NCI-H146 (cell line): ENCODE results near the gene HNMT.
A peak's percentile ranks its signal among the peaks of the same experiment; 100 is the strongest.
"Not testable (repeated sequence)": the region's sequence is repeated elsewhere in the genome, so short reads cannot be mapped to it uniquely, and the experiment has no call there.

ENCODE experiments used
- DNase-seq: peaks from one replicate; lab custom pipeline; 2025; lab: John Stamatoyannopoulos, UW

HNMT gene

DNA sequence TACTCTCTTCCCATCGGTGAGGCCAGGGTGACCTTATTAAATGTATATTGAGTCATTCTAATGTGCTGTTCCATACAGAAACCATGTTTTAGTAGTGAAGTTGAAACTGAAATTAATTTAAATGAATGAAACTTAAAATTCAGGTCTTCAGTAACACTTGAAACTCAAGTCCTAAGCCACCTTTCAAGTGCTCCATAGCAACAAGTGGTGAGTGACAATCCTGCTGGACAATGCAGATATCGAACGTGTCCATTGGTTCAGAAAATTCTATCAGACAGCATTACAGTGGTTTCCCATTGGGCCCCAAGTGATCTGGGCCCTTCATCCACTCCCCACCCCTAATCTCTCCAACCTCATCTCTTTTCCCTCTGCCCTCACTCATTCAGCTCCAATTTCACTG, 48.7 kb downstream of the HNMT start:
- no peak for DNase-seq

DNA sequence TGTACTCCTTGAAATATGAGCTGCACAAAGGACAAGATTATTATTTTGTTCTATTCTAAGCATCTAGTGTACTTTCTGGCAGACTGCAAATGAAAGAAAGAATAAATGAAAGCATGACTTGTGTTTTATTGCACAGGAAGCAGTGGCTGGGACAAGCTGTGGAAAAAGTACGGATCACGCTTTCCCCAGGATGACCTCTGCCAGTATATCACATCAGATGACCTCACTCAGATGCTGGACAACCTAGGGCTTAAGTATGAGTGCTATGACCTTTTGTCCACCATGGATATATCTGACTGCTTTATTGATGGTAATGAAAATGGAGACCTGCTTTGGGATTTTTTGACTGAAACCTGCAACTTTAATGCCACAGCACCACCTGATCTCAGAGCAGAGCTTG, 49.4 kb downstream of the HNMT start:
- no peak for DNase-seq

DNA sequence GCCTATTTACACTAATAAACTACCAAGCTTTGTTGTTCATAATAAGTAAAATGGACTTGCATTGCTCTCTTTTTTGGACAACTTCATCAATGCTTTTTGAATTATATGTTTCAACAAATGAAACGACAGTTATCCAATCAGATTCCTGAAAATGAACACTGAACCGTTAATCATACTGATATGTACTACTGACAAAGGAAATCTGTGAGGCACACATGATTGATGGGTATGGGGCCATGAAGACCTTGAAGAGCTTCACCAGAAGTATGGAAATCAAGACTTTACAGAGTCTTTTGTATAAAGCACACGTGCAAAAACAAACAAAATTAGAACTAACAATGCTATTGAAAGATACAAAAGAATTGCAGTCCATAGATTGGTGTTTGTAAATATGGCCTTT, 51.2 kb downstream of the HNMT start:
- DNase-seq, result no peak

DNA sequence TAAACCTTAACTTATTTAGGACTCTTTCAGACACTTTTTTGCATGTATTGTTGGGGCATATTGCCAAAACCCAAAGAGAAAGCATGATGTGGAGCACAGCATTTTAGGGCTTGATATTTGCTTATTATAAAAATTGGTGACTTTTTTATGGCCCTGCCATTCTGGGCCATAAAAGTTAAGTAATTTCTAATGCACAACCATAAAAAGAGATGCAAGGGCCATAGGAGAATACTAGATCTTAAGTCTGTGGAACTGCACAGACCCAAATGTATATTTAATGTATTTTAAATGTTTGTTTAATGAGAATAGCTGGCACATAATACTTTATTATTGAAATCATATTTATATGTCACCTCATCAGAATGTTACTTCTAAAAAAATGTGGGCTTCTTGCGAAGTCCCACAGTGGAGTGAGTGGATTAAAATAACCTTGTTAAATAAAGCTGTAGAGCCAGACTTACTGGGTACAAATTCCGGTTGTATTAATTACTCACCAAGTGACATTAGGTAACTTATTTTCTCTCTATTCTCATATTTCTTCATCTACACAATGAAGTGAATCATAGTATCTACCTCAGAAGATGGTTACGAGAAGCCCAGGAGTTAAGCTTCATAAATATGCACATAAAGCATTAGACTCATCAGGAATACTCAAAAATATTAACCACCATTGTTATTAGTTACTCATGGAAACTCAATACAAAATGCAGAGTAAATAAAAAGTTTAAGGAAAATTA, 52.2 kb downstream of the HNMT start:
- DNase-seq, result no peak

DNA sequence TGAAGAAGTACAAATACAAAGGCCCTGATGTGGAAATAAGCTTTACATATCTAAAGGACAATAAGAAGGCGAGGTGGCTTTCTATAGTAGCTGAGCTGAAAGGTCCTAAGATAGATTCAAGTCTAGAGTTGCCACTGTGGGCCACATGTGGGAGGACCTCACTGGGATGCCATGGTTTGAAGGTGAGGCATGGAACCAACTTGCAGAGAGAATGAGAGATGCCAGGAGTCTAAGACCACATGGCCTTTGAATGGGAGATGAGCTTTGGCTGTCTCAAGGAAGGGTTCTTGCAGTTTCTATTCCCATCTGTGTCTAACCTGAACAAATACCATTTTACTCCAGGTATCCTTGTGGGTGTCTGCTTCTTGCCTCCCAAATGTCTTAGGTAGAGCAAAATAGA, 53.6 kb downstream of the HNMT start:
- DNase-seq, result no peak

DNA sequence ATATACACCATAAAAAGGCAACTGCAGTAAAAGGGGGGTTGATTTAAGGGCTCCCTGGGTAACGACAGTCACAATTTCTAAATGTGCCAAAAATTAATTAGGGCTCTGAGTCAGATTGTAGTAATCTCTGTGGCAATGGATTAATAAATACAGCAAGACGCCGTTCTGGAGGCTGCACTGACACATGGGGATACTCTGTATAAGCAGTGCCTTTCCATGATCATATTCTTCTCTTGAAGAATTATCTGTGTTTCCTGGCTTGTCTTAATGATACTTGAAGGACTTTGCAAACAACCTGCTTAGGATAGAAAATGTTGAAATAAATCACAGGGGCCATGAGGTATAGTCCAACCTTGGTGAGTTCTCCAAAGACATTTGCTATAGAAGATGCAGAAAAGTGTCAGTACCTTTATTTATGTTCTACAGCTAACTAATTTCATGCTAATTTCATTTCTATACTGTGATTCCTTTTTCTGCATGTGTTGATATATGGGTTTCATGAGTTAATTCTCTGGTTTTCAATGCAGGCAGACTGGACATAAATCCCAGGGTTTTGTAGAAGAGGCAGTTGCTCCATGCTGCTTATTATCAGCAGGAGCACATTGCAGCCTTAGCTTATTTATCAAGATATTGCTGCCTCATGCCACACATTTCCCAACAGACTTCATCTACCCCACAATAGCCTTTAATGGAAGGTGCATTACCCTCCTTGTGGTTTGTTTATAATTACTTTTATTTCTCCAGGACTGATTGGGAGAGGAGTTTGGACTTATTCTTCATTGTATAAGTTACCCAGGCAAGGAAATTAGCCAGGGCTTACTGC, 54.8 kb downstream of the HNMT start:
- no peak for DNase-seq

DNA sequence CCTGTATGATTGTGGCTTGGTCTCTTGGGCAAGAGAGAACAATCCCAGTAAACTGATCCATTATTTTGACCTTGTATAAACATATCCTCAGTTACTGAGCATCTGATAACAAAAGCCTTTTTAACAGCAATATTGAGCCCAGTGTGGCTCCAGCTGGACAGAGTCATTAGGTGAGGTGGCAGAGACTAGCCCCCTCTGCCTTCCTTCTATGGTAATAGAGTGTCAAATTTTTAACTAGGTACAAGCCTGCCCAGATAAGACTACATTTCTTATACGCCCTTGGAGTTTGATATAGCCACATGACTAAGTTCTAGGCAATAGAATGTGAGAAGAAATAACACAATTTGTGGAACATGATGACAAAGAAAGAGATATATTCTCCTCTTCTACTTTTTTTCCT, 56.2 kb downstream of the HNMT start:
- DNase-seq, result peak; percentile 83

DNA sequence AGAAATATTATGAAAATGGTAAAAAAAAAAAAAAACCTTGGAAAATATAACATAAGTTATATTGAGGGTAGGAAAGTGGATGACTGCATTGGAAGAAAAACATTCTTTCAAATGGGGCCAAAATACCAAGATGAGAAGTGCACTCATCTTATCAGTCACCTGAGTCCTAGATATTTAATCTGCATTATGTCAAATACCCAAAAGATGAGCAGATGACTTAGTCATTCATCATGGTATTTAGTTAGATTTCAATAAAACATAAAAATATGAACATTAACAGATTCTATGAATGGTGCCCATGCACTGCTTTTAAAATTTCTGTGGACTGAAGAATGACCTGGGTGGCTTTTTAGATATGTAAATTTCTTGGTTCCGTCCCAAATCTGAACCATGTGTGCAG, 56.9 kb downstream of the HNMT start:
- no peak for DNase-seq

DNA sequence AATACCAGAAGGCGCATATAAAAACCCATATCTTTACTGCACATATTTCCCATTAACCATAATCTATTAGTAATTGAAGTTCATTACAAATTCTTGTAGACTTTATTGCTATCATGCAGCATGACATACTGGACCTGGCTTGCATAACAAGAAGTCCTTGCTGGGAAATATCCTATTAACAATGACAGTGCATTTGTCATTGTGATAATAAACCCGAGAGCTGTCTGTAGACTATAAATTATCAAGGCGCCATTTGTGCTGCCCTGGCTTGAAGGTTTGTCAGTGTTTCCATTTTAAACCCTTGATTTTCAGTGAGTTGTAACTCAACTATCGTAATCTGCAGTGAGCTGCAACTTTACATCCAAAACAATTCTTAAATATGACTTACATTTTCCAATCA, 59.0 kb downstream of the HNMT start:
- DNase-seq, result no peak

DNA sequence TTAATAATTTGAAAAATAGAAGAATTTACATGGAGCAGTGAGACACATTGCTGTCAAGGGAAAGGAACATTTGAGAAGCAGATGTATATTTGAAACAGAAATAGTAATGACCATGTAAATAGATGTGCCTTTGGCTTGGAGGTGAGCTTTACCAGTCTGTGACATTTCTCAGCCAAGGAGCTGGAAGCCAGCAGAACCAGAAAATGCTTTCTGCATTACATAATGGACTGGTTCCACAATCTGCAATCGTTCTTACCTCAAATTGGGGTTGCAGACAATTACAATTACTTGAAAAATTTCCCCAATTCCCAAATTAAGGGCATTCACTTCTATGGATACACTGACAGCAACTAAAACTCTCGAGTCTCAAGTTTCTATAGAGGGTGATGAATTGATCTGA, 59.7 kb downstream of the HNMT start:
- no peak for DNase-seq

DNA sequence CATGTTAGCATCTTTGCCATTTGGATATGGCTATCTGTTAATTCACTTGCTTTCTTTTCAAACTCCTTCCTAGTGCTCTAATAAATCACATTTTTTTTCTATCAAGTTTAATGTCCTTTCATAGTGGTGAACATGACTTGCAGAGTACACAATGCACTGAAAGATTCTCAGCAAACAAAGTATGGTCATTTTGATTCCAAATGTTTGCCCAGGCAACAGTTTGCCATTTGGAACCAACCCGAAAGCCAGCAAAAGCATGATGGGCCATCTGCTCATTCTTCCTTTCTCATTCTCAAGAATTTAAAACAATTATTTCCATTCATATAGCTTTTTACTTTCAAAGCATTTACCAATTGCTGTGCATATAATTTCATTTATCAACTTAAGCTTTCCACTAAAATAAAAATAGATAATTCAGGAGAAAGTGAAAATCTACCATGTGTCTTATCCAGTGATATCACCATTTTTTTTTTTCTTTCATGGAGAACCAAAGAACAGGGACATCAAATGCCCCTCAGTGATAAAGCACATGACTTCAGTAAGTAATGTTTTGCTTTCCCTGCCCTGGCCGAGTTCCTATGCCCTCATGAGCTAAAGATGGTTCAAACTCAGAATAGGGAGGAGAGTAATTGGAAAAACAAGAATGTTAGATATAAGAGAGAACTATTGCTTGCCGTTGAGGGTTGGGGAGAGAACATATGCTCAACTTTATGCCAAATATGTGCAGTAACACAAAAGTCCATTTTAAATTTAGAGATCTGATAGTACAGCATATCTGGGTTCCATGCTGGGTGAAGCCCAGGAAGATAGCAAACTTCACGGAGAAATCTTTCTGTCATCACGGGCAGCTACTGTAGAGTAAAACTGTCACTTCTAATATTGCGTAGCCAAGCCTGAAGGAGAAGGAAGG, 62.1 kb downstream of the HNMT start:
- DNase-seq, result no peak

DNA sequence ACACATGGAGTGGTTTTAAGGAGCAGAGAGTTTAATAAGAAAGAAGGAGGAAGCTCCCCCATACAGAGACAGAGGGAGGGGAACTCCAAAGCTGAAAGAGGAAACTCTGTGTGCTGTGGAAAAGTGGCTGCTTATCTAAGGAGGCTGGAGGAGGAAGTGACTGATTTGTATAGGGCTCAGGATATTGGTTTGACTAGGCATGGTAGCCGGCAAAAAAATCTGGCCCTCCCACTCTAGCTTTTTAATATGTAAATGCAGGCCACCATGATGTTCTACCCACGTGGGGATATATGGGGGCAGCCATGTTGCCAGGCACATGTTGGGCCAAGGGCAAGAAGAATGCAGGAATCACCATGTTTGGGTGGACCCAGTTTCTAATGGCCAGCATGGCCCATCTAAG, 64.3 kb downstream of the HNMT start:
- no peak for DNase-seq

DNA sequence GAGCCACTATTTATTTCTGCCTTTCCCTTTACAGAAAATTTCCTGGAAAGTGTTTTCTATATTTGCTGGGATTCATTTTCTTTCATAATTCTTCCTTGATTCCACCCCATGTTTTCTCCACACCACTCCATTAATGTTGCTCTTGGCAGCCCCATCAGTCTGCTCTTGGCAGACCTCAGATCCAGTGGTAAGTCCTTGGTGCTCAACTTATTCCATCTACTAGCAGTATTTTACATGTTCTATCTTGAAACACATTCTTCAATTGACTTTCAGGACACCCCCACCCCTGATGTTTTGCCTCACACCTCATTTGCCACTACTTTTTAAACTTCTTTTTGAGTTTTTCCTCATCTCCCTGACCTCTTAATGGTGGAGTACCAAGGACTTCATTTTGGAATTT, 65.0 kb downstream of the HNMT start:
- no peak for DNase-seq

DNA sequence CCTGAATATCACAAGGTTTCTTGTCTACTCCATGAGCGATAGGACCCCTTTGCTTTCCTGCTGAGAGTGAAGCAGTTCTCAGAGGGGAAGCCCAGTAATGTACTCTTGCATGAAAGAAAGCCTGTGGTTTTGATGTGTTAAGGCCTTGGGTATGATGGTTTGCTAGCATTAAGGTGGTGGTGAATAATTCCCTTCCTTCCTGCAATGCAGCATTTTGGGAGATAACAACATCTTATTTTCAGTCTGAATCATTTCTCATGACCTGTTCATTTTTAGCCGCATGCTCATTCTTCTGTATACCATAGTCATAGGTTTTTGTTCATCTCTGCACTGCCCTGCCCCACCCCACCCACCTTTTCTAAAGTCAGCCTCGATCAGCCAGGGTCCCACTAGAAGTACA, 66.2 kb downstream of the HNMT start:
- no peak for DNase-seq

DNA sequence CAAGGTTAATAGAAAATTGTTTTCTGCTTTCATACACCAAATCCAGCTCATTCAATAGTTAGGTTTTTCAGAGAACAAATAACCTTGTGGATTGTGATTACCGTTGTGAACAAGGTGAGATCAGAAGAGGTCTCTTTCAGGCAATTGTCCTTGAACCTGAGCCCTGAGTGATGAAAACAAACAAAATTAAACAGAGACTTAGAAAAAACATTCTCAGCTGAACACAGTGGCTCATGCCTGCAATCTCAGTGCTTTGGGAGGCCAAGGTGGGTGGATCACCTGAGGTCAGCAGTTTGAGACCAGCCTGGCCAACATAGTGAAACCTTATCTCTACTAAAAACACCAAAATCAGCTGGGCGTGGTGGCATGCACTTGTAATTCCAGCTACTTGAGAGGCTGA, 68.1 kb downstream of the HNMT start:
- DNase-seq, result no peak

DNA sequence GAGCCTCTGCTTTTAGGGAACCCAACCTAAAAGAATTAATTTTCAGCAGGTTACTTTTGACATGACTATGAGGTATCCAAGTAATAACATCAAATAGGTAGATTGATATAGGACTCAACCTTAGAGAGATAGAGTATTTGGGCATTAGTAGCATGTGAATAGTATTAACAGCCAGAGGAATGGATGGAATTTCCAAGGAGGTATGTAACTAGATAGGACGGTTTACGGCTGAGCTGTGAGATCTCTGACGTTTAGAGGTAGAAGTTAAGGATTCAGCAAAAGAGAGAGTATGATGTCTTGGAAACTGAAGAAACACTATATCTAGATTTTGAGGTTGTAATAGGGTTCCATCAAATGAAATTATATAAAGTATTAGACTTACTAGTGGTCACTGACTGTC, 70.3 kb downstream of the HNMT start:
- no peak for DNase-seq

DNA sequence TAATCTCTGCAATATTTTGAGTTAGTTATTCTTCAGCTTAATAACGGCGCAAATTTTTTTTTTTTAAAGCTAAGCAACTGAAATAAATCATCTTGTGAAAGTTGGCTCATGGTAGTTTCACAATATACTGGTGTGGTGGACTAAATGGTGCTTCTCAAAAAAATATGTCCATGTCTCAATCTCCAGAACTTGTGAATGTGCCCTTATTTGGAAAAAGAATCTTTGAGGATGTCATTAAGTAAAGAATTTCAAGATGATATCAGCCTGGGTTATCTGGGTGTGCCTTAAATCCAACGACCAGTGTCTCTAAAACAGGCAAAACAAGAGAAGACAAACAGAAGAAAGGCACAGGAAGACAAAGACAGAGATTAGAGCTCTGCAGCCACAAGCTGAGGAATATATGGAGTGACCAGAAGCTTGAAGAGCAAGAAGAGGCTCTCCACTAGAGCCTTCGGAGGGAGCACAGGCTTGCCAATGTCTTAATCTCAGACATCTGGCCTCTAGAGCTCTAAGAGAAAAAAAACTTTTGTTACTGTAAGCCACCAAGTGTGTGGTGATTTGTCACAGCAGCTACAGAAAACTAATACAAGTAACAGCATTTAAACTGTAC, 71.4 kb downstream of the HNMT start:
- no peak for DNase-seq

DNA sequence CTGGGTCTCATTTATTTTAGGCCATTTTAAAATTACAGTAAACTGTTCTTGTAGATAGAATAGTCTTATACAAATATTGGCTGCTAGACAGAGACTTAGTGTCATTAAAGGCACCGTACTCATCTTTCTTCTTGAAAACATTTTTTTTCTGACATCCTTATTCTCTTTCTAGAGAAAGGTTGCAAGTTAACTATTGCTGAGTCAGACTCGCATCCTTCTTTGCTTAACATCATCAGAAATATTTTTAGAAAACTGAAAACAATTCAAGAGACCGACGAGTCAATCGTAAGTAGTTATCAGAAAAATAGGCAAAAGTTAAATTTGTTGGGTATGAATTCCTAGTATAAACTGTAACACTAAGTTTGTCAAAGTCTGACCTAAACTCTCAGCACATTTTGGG, 72.2 kb downstream of the HNMT start:
- no peak for DNase-seq

DNA sequence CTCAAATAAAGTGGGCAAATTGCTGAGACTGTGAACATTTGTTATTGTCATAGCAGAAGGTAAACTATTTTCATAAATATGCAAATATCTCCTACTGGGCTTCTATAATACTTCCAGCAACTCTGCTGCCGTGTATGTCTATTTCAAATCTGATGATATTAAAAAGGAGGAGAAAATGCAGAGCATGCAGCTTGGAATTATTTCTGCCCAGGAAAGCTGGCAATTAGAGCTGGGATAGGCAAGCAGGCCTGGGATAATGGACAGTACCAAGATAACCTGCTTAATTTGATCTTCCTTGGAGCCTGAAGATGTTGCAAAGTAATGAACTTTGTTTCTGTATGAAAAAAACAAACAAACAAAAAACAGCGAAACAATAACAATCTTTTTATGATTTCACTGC, 72.8 kb downstream of the HNMT start:
- no peak for DNase-seq

DNA sequence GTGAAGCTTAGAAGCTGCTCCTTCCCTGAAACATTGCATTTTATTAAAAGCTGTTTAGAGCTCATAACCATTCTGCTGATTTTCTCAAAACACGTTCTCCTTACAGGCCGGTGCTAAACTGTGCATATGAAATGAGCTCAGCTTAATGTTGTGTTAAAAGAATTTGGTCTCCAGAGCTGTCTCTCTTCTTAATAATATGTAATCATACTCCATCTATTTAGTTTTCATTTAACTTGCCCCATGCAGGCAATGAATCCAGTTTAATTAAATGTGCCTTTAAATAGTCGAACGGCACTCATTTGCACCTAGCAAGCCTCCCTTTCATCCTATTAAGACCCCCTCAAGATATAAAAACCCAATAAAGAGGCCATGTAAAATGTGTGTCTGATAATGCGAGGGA, 76.3 kb downstream of the HNMT start:
- DNase-seq, result no peak

DNA sequence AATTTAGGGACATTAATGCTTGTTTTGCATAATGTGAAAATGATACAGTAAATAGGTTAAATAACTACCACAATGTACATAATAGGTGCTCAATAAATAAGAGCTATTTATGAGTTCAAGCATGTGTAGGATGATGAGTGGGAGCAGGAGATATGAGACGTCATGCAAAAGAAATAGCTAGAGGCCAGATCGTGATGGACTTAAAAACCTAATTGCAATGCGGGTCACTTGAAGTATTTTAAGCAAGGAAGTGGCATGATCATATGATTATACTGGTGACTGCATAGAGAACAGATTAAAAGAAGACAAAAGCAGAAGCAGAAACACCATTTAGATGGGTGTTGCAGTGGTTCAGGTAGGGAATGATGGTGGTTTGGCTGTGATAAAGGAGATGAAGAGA, 78.0 kb downstream of the HNMT start:
- DNase-seq, result no peak

DNA sequence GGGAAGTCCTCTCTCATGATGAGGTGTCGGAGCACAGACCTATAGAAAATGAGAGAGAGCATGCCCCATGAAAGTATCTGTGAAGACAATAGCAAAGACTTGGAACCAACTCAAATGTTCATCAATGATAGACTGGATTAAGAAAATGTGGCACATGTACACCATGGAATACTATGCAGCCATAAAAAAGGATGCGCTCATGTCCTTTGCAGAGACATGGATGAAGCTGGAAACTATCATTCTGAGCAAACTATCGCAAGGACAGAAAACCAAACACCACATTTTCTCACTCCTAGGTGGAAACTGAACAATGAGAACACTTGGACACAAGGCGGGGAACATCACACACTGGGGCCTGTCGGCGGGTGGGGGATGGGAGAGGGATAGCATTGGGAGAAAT, 79.3 kb downstream of the HNMT start:
- DNase-seq, result not testable (repeated sequence)
